ENCODE data around the gene PPM1L. TPM values are rescaled to one million over a fixed set of nuclear protein-coding genes. Genes with fewer than 3 reads are reported as not detected.
"Not testable (repeated sequence)": the region's sequence is repeated elsewhere in the genome, so short reads cannot be mapped to it uniquely, and the experiment has no call there.

Gene PPM1L
- total RNA-seq, 2 donors from 2014 or later: 15.0 to 15.6 TPM

- Histone ChIP-seq H3K9me3 (no peaks in the 10 kb centered on the region), H3K9ac (ENCODE audit: low read depth in 2 of 2, low read length in 2 of 2) (no peak overlapping the region), H3K4me3 (no peak overlapping the region), H3K27ac (no peak overlapping the region), H3K36me3 (no peaks in the 10 kb centered on the region), H3K4me1 (no peaks in the 10 kb centered on the region), H3K27me3 (no peaks in the 10 kb centered on the region)
- DNase-seq: no peak
- no peak for TF ChIP-seq CTCF (IDR thresholded peaks at IDR 0.05)
- intact Hi-C loops (cut with DNase I): no loop called here
Observed at GRCh38 chr3:160982491-160982890, 226.5 kb downstream of the PPM1L start.

- intact Hi-C loops (cut with DNase I); H3K4me3 ChIP-seq; H3K9ac ChIP-seq (ENCODE audit: low read depth in 2 of 2, low read length in 2 of 2); H3K27me3 ChIP-seq; H3K36me3 ChIP-seq; H3K9me3 ChIP-seq; H3K4me1 ChIP-seq; H3K27ac ChIP-seq; DNase-seq: not testable (repeated sequence)
Observed at GRCh38 chr3:160983900-160984299, 227.9 kb downstream of the PPM1L start.

GRCh38 chr3:160986069-160986468, 230.0 kb downstream of the PPM1L start:
- Histone ChIP-seq H3K9me3 (no peaks in the 10 kb centered on the region), H3K4me3 (no peak overlapping the region), H3K4me1 (no peaks in the 10 kb centered on the region), H3K36me3 (no peaks in the 10 kb centered on the region), H3K9ac (ENCODE audit: low read depth in 2 of 2, low read length in 2 of 2) (no peak overlapping the region), H3K27me3 (no peaks in the 10 kb centered on the region), H3K27ac (no peak overlapping the region)
- no peak for DNase-seq
- intact Hi-C loops (cut with DNase I): no loop called here
- TF ChIP-seq CTCF (IDR thresholded peaks at IDR 0.05): no peak

- Histone ChIP-seq H3K36me3 (no peaks in the 10 kb centered on the region), H3K4me3 (no peak overlapping the region), H3K27me3 (no peaks in the 10 kb centered on the region), H3K9me3 (no peaks in the 10 kb centered on the region), H3K4me1 (no peaks in the 10 kb centered on the region), H3K9ac (ENCODE audit: low read depth in 2 of 2, low read length in 2 of 2) (no peak overlapping the region), H3K27ac (no peak overlapping the region)
- no peak for DNase-seq
- intact Hi-C loops (cut with DNase I): no loop called here
- TF ChIP-seq CTCF (IDR thresholded peaks at IDR 0.05): no peak
Observed at GRCh38 chr3:160987982-160988964, 232.2 kb downstream of the PPM1L start.

GRCh38 chr3:160990446-160990845, 234.4 kb downstream of the PPM1L start:
- no peaks in the 10 kb centered on the region for H3K4me1 ChIP-seq
- H3K27ac ChIP-seq: no peak overlapping the region
- intact Hi-C loops (cut with DNase I): no loop called here
- no peak overlapping the region for H3K4me3 ChIP-seq
- no peaks in the 10 kb centered on the region for H3K9me3 ChIP-seq
- no peaks in the 10 kb centered on the region for H3K36me3 ChIP-seq
- no peak overlapping the region for H3K9ac ChIP-seq (ENCODE audit: low read depth in 2 of 2, low read length in 2 of 2)
- no peaks in the 10 kb centered on the region for H3K27me3 ChIP-seq
- no peak for DNase-seq
- no peak for TF ChIP-seq CTCF (IDR thresholded peaks at IDR 0.05)

GRCh38 chr3:160992712-160993111, 236.7 kb downstream of the PPM1L start:
- H3K27ac ChIP-seq: no peak overlapping the region
- no peak for DNase-seq
- no peaks in the 10 kb centered on the region for H3K4me1 ChIP-seq
- H3K9me3 ChIP-seq: no peaks in the 10 kb centered on the region
- no peaks in the 10 kb centered on the region for H3K27me3 ChIP-seq
- no peak overlapping the region for H3K4me3 ChIP-seq
- intact Hi-C loops (cut with DNase I): no loop called here
- no peak for TF ChIP-seq CTCF (IDR thresholded peaks at IDR 0.05)
- H3K36me3 ChIP-seq: no peaks in the 10 kb centered on the region
- H3K9ac ChIP-seq (ENCODE audit: low read depth in 2 of 2, low read length in 2 of 2): no peak overlapping the region

All from colonic mucosa (tissue), 4 donors.